Measurements from ENCODE around the gene GPSM3.

DNA sequence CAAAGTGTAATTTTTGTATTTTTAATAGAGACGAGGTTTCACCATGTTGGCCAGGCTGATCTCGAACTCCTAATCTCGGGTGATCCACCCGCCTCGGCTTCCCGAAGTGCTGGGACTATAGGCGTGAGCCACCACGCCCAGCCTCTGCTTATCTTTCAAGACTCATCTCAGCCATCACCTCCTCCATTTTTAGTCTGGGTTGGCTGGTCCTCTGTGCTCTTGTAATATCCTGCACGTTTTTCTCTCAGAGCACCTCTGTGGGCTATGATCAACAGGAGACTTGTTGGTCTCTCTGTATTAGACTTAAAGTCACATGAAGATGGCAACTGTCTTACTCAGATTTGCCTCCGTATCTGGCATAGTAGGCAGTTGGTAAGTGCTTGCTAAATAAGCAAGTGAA is 23.8 kb upstream of the GPSM3 start:
- TF ChIP-seq, protein P1, sequence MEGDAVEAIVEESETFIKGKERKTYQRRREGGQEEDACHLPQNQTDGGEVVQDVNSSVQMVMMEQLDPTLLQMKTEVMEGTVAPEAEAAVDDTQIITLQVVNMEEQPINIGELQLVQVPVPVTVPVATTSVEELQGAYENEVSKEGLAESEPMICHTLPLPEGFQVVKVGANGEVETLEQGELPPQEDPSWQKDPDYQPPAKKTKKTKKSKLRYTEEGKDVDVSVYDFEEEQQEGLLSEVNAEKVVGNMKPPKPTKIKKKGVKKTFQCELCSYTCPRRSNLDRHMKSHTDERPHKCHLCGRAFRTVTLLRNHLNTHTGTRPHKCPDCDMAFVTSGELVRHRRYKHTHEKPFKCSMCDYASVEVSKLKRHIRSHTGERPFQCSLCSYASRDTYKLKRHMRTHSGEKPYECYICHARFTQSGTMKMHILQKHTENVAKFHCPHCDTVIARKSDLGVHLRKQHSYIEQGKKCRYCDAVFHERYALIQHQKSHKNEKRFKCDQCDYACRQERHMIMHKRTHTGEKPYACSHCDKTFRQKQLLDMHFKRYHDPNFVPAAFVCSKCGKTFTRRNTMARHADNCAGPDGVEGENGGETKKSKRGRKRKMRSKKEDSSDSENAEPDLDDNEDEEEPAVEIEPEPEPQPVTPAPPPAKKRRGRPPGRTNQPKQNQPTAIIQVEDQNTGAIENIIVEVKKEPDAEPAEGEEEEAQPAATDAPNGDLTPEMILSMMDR (IDR thresholded peaks at IDR 0.05; ENCODE audit: insufficient read depth, low read length) = no peak
- no peak for TF ChIP-seq POLR2AphosphoS5 (IDR thresholded peaks at IDR 0.05; ENCODE audit: low read depth)
- no peak for TF ChIP-seq SPI1 (IDR thresholded peaks at IDR 0.05; ENCODE audit: borderline replicate concordance, low read depth)
- TF ChIP-seq, protein P2, sequence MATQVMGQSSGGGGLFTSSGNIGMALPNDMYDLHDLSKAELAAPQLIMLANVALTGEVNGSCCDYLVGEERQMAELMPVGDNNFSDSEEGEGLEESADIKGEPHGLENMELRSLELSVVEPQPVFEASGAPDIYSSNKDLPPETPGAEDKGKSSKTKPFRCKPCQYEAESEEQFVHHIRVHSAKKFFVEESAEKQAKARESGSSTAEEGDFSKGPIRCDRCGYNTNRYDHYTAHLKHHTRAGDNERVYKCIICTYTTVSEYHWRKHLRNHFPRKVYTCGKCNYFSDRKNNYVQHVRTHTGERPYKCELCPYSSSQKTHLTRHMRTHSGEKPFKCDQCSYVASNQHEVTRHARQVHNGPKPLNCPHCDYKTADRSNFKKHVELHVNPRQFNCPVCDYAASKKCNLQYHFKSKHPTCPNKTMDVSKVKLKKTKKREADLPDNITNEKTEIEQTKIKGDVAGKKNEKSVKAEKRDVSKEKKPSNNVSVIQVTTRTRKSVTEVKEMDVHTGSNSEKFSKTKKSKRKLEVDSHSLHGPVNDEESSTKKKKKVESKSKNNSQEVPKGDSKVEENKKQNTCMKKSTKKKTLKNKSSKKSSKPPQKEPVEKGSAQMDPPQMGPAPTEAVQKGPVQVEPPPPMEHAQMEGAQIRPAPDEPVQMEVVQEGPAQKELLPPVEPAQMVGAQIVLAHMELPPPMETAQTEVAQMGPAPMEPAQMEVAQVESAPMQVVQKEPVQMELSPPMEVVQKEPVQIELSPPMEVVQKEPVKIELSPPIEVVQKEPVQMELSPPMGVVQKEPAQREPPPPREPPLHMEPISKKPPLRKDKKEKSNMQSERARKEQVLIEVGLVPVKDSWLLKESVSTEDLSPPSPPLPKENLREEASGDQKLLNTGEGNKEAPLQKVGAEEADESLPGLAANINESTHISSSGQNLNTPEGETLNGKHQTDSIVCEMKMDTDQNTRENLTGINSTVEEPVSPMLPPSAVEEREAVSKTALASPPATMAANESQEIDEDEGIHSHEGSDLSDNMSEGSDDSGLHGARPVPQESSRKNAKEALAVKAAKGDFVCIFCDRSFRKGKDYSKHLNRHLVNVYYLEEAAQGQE (IDR thresholded peaks at IDR 0.05; ENCODE audit: insufficient replicate concordance, low read depth) = no peak

Data from HL-60 (cell line).